GM12872 (cell line): ENCODE data around the gene CD209.

ENCODE experiments used
- CTCF ChIP-seq: IDR thresholded peaks from 3 replicates; pipeline ENCODE4 v1.5.1; 2011; ENCODE audit warnings: low read depth, mild to moderate bottlenecking, low read length, moderate library complexity; ENCODE audit not compliant: insufficient read depth

The CD209 gene

GRCh38 chr19:7778081-7778480, 30.7 kb upstream of the CD209 start:
- TF ChIP-seq CTCF: no peak

GRCh38 chr19:7775761-7776160, 28.4 kb upstream of the CD209 start:
- TF ChIP-seq CTCF: no peak

- no peak for TF ChIP-seq CTCF
These were observed 26.5 kb upstream of the CD209 start for GRCh38 chr19:7773841-7774240.

GRCh38 chr19:7772752-7773291, 25.5 kb upstream of the CD209 start:
- no peak for TF ChIP-seq CTCF

GRCh38 chr19:7771072-7771471, 23.7 kb upstream of the CD209 start:
- TF ChIP-seq CTCF: no peak

GRCh38 chr19:7769171-7769570, 21.8 kb upstream of the CD209 start:
- TF ChIP-seq CTCF: no peak

GRCh38 chr19:7767487-7767886, 20.2 kb upstream of the CD209 start:
- no peak for TF ChIP-seq CTCF
